Measurements from ENCODE around the gene SLC25A47. TPM values are rescaled to one million over a fixed set of nuclear protein-coding genes. Genes with fewer than 3 reads are reported as not detected.

Gene SLC25A47
- polyA plus RNA-seq, 3 donors, result not detected

DNA sequence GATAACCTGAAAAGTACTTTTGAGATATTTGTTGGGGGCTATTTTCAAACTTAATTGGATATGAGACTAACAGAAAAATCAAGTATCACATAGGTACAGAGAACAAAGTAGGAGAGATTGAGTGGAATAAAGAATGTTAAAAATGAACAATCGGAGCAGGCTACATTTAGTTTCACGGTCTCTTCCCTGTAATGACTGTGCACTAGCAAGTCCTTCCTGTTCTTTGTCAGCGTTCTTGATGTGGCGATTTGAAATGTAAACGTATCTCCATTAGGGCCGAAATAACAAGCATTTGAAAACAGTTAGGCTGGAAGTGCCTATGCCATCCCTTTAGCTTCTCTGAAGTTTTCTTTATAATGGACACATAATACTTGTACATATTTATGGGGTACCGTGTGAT is 47.9 kb upstream of the SLC25A47 start:
- no peak overlapping the region for H3K4me2 ChIP-seq (replicated peaks; ENCODE audit: extremely low read depth, low read length, poor library complexity, severe bottlenecking)
- H3K36me3 ChIP-seq (replicated peaks in 1 of 2; ENCODE audit: control insufficient read depth in 1 of 2, insufficient read depth in 2 of 2, low read length in 2 of 2), result peaks cover 19 to 43% of the 10 kb centered on the region in 2 donors
- H3K27ac Mint-ChIP-seq, result peak overlapping the region in 4 of 7 donors; percentile 10 to 55 (median 16)
- peaks cover 99% of the 10 kb centered on the region for H4K20me1 ChIP-seq (ENCODE audit: insufficient read depth, low read length)
- peaks cover 35% of the 10 kb centered on the region for H3K4me1 Mint-ChIP-seq
- DNase-seq, result no peak
- H3K79me2 ChIP-seq (ENCODE audit: insufficient read depth, low read length), result peaks cover 97% of the 10 kb centered on the region
- no peaks in the 10 kb centered on the region for H3K27me3 Mint-ChIP-seq (ENCODE audit: low read depth in 3 of 3)
- no peaks in the 10 kb centered on the region for H3K9me3 Mint-ChIP-seq
- H2AFZ ChIP-seq (ENCODE audit: insufficient read depth, low read depth, low read length, poor library complexity, severe bottlenecking), result no peak overlapping the region
- no peak overlapping the region for H3K4me3 Mint-ChIP-seq
- no peak overlapping the region for H3K9ac ChIP-seq (ENCODE audit: insufficient read depth, low read length, poor library complexity, severe bottlenecking)
- peak overlapping the region in 1 of 2 donors; percentile 0 for H3K27ac ChIP-seq (ENCODE audit: low read depth in 1 of 2, low read length in 2 of 2)
- TF ChIP-seq, protein P1, sequence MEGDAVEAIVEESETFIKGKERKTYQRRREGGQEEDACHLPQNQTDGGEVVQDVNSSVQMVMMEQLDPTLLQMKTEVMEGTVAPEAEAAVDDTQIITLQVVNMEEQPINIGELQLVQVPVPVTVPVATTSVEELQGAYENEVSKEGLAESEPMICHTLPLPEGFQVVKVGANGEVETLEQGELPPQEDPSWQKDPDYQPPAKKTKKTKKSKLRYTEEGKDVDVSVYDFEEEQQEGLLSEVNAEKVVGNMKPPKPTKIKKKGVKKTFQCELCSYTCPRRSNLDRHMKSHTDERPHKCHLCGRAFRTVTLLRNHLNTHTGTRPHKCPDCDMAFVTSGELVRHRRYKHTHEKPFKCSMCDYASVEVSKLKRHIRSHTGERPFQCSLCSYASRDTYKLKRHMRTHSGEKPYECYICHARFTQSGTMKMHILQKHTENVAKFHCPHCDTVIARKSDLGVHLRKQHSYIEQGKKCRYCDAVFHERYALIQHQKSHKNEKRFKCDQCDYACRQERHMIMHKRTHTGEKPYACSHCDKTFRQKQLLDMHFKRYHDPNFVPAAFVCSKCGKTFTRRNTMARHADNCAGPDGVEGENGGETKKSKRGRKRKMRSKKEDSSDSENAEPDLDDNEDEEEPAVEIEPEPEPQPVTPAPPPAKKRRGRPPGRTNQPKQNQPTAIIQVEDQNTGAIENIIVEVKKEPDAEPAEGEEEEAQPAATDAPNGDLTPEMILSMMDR (IDR thresholded peaks at IDR 0.05), result no peak
- intact Hi-C loops (cut with micrococcal nuclease), result loop anchor here in 1 of 2 donors (5.0 kb wide), 1 partner anchor 33 kb away; no protein-coding TSS in a partner anchor
- H3K36me3 Mint-ChIP-seq, result peaks cover 26 to 36% of the 10 kb centered on the region in 2 donors
- no peaks in the 10 kb centered on the region for H3K9me3 ChIP-seq (replicated peaks in 1 of 2; ENCODE audit: control insufficient read depth in 1 of 2, insufficient read depth in 1 of 2, low read length in 2 of 2)
- peaks cover 8 to 14% of the 10 kb centered on the region in 2 donors for H3K4me1 ChIP-seq (ENCODE audit: control insufficient read depth in 1 of 2, insufficient read depth in 2 of 2, low read length in 2 of 2)
- 18% methylated on average over 2 of the region's 7 CpGs for WGBS (ENCODE audit: insufficient coverage)
- no peak overlapping the region for H3K4me3 ChIP-seq (replicated peaks in 1 of 3; ENCODE audit: low read depth in 2 of 3, low read length in 3 of 3)
- no peaks in the 10 kb centered on the region for H3K27me3 ChIP-seq (ENCODE audit: control insufficient read depth in 2 of 2, insufficient read depth in 2 of 2, low read length in 2 of 2)

DNA sequence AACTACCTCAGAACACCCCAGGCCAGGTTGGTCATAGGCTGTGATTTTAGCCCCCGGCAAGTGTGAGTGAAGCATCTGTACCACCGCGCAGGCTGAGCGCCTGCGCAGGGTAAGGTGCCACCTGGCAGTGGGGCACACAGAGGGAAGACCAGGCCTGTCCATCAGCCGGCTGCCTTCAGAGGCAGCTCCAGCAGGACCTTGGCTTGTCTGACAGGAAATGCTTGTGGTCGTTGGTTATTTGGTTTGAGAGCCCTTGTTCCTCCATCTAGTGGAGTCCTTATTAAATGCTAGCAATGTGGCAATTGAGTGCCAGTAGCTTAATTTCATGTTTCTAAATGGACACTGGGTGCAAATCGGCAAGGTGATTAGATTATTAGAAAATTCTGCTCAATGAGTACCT is 44.4 kb upstream of the SLC25A47 start:
- peaks cover 76% of the 10 kb centered on the region for H3K79me2 ChIP-seq (ENCODE audit: insufficient read depth, low read length)
- no peak overlapping the region for H3K4me3 ChIP-seq (replicated peaks in 1 of 3; ENCODE audit: low read depth in 2 of 3, low read length in 3 of 3)
- peak; percentile 23 to 39 (median 24) for DNase-seq
- H4K20me1 ChIP-seq (ENCODE audit: insufficient read depth, low read length), result peaks cover 98% of the 10 kb centered on the region
- H3K36me3 Mint-ChIP-seq, result peaks cover 30 to 61% of the 10 kb centered on the region in 2 donors
- no peak overlapping the region for H2AFZ ChIP-seq (ENCODE audit: insufficient read depth, low read depth, low read length, poor library complexity, severe bottlenecking)
- H3K27ac ChIP-seq (ENCODE audit: low read depth in 1 of 2, low read length in 2 of 2), result peak overlapping the region; percentile 44 to 54
- H3K27me3 Mint-ChIP-seq (ENCODE audit: low read depth in 3 of 3), result peaks cover 0 to 2% (median 0%) of the 10 kb centered on the region in 3 donors
- H3K9me3 Mint-ChIP-seq, result no peaks in the 10 kb centered on the region
- peaks cover 8 to 14% of the 10 kb centered on the region in 2 donors for H3K4me1 ChIP-seq (ENCODE audit: control insufficient read depth in 1 of 2, insufficient read depth in 2 of 2, low read length in 2 of 2)
- no peak overlapping the region for H3K9ac ChIP-seq (ENCODE audit: insufficient read depth, low read length, poor library complexity, severe bottlenecking)
- no peaks in the 10 kb centered on the region for H3K9me3 ChIP-seq (replicated peaks in 1 of 2; ENCODE audit: control insufficient read depth in 1 of 2, insufficient read depth in 1 of 2, low read length in 2 of 2)
- WGBS (ENCODE audit: insufficient coverage), result 8% methylated on average over 7 of the region's 8 CpGs
- intact Hi-C loops (cut with micrococcal nuclease), result loop anchor here in 1 of 2 donors (5.0 kb wide), 1 partner anchor 36 kb away; no protein-coding TSS in a partner anchor
- no peaks in the 10 kb centered on the region for H3K27me3 ChIP-seq (ENCODE audit: control insufficient read depth in 2 of 2, insufficient read depth in 2 of 2, low read length in 2 of 2)
- peak overlapping the region; percentile 6 for H3K4me2 ChIP-seq (replicated peaks; ENCODE audit: extremely low read depth, low read length, poor library complexity, severe bottlenecking)
- H3K4me1 Mint-ChIP-seq, result peaks cover 33% of the 10 kb centered on the region
- H3K4me3 Mint-ChIP-seq, result no peak overlapping the region
- H3K27ac Mint-ChIP-seq, result peak overlapping the region in 5 of 7 donors; percentile 33 to 77 (median 59)
- H3K36me3 ChIP-seq (replicated peaks in 1 of 2; ENCODE audit: control insufficient read depth in 1 of 2, insufficient read depth in 2 of 2, low read length in 2 of 2), result peaks cover 26 to 71% of the 10 kb centered on the region in 2 donors
- TF ChIP-seq, protein P1 (IDR thresholded peaks at IDR 0.05), result peak; percentile 26
